Head of caudate nucleus (tissue), 42 donors: ENCODE measurements around the gene MACROH2A2.
"Not testable (repeated sequence)": the region's sequence is repeated elsewhere in the genome, so short reads cannot be mapped to it uniquely, and the experiment has no call there.

Source experiments
- DNase-seq, 42 donors: peaks; one replicate each; pipeline versions ENCODE4 v3.0.0 to v3.0.0-alpha.2; 2020 to 2021; ENCODE audit warnings: mixed read lengths in 7 of 42
- intact Hi-C: fragments of 100-400 bp; cut with DNase I; formaldehyde crosslinking; loops from one replicate; pipeline ENCODE4 v1.15.0; 2022

Gene MACROH2A2

GRCh38 chr10:70063418-70064098 is 10.9 kb downstream of the MACROH2A2 start:
- intact Hi-C loops = no loop called here
- no peak for DNase-seq

- intact Hi-C loops = no loop called here
- DNase-seq = no peak
Observed at GRCh38 chr10:70064486-70064885, 11.8 kb downstream of the MACROH2A2 start.

GRCh38 chr10:70066190-70066589 is 13.5 kb downstream of the MACROH2A2 start:
- no peak for DNase-seq

GRCh38 chr10:70067586-70067985 is 14.9 kb downstream of the MACROH2A2 start:
- DNase-seq = no peak
- intact Hi-C loops = no loop called here

More at GRCh38 chr10:70066190-70066589, 13.5 kb downstream of the MACROH2A2 start:
- intact Hi-C loops = no loop called here

- intact Hi-C loops = no loop called here
- no peak for DNase-seq
Observed at GRCh38 chr10:70068925-70069324, 16.3 kb downstream of the MACROH2A2 start.

- no peak for DNase-seq
- intact Hi-C loops = no loop called here
Observed at GRCh38 chr10:70069346-70069745, 16.7 kb downstream of the MACROH2A2 start.

GRCh38 chr10:70070834-70071233 is 18.2 kb downstream of the MACROH2A2 start:
- DNase-seq = no peak

GRCh38 chr10:70074165-70074564 is 21.5 kb downstream of the MACROH2A2 start:
- intact Hi-C loops = no loop called here
- no peak for DNase-seq

More at GRCh38 chr10:70070834-70071233, 18.2 kb downstream of the MACROH2A2 start:
- intact Hi-C loops = no loop called here

- DNase-seq = no peak
- intact Hi-C loops = no loop called here
Observed at GRCh38 chr10:70074971-70075370, 22.3 kb downstream of the MACROH2A2 start.

- intact Hi-C loops = no loop called here
Observed at GRCh38 chr10:70078329-70078728, 25.7 kb downstream of the MACROH2A2 start.

GRCh38 chr10:70078937-70079336 is 26.3 kb downstream of the MACROH2A2 start:
- intact Hi-C loops = no loop called here
- DNase-seq = no peak

More at GRCh38 chr10:70078329-70078728, 25.7 kb downstream of the MACROH2A2 start:
- DNase-seq = no peak

GRCh38 chr10:70080789-70081188 is 28.1 kb downstream of the MACROH2A2 start:
- peak in 4 of 42 donors; percentile 9 to 45 (median 27) for DNase-seq
- intact Hi-C loops = not testable (repeated sequence)

- intact Hi-C loops = no loop called here
- no peak for DNase-seq
Observed at GRCh38 chr10:70084189-70084588, 31.5 kb downstream of the MACROH2A2 start.

- no peak for DNase-seq
- intact Hi-C loops = no loop called here
Observed at GRCh38 chr10:70085975-70086613, 33.4 kb downstream of the MACROH2A2 start.

- no peak for DNase-seq
- intact Hi-C loops = no loop called here
Observed at GRCh38 chr10:70087616-70088307, 35.1 kb downstream of the MACROH2A2 start.

GRCh38 chr10:70088308-70088698 is 35.7 kb downstream of the MACROH2A2 start:
- no peak for DNase-seq
- intact Hi-C loops = no loop called here

- no peak for DNase-seq
Observed at GRCh38 chr10:70090013-70090412, 37.4 kb downstream of the MACROH2A2 start.

GRCh38 chr10:70090951-70091350 is 38.3 kb downstream of the MACROH2A2 start:
- intact Hi-C loops = no loop called here
- no peak for DNase-seq

More at GRCh38 chr10:70090013-70090412, 37.4 kb downstream of the MACROH2A2 start:
- intact Hi-C loops = no loop called here

- intact Hi-C loops = no loop called here
- DNase-seq = no peak
Observed at GRCh38 chr10:70092389-70092718, 39.7 kb downstream of the MACROH2A2 start.

GRCh38 chr10:70093335-70093944 is 40.8 kb downstream of the MACROH2A2 start:
- no peak for DNase-seq
- intact Hi-C loops = no loop called here
